Activated CD4-positive, CD25-positive, alpha-beta regulatory T cell treated with anti-CD3 and anti-CD28 coated beads, Interleukin-2, amount 50 U/mL, for 16 hours (primary cell): ENCODE data around the gene SIGLEC9.

Experiments used
- DNase-seq: peaks from one replicate; pipeline ENCODE4 v3.0.0-alpha.2; 2020; ENCODE audit warnings: low read depth, low spot score

Gene SIGLEC9

DNA sequence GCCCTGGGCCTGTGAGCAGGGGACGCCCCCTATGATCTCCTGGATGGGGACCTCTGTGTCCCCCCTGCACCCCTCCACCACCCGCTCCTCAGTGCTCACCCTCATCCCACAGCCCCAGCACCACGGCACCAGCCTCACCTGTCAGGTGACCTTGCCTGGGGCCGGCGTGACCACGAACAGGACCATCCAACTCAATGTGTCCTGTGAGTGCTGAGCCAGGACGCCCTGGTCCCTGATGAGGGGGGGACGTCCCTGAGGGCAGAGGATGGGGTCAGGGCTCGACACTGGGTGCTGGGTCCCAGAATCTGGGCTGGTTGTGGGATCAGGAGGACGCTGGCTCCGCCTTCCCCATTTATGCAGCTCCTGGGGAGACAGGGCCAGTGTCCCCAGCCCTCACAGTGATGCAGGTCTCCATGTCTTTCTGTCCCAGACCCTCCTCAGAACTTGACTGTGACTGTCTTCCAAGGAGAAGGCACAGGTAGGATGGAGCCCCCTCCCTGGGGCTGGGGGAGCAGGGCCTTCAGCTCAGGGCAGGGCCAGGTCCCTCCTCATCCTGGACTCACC lies 19.9 kb downstream of the SIGLEC9 start:
- no peak for DNase-seq

- DNase-seq: no peak
These were observed 21.3 kb downstream of the SIGLEC9 start for GRCh38 chr19:51145916-51146493.

GRCh38 chr19:51146751-51147150 lies 22.0 kb downstream of the SIGLEC9 start:
- no peak for DNase-seq

DNA sequence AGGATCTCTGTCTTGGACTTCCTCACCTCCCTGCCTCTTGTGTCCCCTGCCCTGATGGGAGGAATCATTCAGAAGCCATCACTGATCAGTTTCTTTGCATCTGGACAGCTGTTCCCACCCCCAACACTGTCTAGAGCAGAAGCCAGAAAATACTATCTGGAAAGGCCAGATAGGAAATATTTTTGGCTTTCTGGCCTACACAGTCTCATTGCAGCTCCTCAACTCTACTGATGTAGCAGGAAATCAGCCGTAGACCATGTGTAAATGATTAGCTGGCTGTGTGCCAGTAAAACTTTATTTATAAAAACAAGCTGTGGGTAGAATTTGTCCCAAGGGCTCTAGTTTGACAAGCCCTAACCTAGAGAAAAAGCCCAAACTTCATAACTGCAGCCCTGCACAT lies 23.0 kb downstream of the SIGLEC9 start:
- DNase-seq: no peak

- no peak for DNase-seq
These were observed 23.9 kb downstream of the SIGLEC9 start for GRCh38 chr19:51148580-51148979.

- no peak for DNase-seq
These were observed 25.9 kb downstream of the SIGLEC9 start for GRCh38 chr19:51150627-51151026.

GRCh38 chr19:51156710-51157109 lies 32.0 kb downstream of the SIGLEC9 start:
- DNase-seq: no peak

DNA sequence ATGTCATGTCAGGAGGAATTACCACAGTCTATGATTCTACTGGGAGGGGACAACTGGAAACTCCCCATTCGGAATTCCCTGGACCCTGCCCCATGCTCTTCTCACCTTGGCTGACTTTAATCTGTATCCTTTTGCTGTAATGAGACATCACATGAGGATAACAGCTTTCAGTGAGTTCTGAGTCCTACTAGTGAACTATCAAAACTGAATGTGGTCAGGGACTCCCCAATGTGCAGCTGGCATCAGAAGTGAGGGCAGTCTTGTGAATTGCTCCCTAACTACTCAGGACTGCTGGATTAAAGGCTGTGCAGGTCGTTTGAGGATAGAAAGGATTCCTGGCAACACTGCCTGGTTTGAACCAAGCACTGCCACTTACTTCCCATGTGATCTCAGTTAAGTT lies 32.6 kb downstream of the SIGLEC9 start:
- no peak for DNase-seq

DNA sequence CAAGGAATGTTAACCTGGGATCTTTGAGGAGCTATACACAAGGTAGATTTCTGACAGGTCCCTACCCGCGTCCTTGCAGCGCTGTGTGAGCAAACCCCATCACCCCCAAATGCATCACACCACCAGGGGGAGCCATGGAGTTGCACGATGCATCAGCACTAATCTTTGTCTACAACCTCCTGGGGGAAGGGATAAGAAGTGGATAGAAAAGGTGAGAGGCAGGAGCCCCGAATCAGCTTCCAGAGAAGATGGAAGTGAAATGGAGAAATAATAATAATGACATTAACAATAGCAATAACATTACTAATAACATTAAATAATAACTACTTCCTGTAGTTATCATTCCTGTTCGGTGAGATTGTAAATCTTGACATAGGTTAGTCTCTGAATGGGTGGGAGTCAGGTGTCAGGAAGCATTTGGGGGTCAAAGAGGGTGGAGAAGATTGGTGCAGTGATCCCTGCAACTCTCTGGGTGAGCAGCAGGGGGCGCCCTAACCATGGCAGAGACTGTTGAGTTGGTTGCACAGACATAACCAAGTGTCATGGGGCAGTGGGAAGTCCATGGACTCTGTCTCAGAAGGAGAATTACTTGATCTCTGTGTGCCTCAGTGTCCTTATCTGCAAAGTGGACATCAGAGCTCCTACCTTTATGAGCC lies 33.9 kb downstream of the SIGLEC9 start:
- peak; percentile 56 for DNase-seq

DNA sequence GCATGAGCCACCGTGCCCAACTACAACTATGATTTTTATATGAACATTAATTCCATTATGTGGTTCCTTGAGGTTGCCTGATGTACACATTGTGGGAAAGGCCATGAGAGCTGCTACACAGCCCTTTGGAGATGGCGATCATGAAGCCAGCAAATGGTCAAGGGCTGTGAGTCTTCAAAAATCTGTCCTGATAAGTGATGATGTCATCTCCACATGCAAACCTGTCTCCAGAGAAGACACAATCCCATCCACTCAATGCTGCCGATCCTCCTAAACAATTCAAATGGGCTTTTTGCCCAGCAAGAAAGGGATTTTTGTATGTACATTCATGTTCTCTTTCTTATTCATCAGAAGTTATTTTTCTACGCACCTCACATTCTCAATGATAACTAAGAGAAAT lies 35.0 kb downstream of the SIGLEC9 start:
- no peak for DNase-seq

DNA sequence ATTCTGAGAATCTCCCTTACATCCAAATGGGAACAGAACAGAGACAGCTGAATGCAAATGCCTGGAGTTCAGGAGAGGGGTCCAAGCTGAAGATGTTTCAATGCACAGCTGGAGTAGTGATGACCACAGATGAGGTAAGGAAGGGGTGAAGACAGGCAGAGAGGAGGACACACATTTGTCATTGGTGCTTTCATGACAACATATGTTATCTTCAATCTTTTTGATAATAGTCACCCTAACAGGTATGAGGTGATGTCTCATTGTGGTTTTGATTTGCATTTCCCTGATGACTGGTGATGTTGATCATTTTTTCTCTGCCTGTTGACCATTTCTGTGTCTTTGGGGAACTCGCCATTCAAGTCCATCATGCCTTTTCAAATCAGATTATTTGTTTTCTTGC lies 36.6 kb downstream of the SIGLEC9 start:
- DNase-seq: no peak

DNA sequence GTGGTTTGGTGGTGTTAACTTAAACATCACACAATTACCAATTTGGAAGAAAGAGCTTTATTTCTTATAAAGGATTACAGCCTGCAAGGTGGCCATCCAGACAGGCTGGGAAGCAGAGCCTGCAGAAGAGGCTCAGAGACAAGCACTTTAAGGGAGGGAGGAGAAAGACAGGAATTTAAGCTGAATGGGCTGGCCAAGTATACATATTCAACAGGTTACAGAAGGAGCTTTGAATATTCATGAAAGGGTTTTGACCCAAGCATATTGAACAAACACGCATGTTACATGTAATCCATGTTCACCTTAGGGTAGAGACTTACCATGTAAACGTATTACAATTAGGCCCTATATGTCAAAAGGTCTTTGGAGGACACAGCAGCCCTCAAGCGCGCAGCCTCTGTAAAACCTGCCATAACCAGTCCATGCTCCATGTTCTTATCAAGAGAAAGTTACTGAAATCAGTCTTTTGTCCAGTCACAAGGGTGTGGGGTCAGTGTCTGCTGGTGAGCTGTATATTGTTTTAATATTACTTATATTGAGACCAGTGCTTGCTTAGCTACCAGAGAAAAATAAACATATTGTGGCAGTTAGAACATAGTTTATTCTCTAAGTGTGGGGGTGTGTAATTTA lies 37.3 kb downstream of the SIGLEC9 start:
- DNase-seq: no peak

DNA sequence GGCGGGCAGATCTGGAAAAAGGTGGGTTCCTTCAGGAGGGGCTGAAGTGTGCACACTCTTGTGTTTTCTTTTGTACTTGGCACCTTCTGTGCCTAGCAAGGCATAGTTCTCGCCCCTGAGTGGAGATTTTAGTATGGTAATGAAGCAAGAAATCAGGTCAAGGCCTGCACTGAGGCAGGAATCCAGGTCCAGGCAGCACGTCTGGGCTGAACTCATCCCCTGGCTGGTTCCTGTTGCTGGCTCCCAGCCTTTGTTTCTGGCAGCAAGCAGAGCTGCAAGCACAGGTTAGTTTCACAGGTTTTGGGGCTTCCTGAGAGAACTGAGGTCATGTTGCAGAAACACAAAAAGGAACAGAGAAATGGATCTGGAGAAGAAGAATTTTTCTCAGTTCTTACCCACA lies 38.6 kb downstream of the SIGLEC9 start:
- DNase-seq: no peak

GRCh38 chr19:51164215-51164614 lies 39.5 kb downstream of the SIGLEC9 start:
- DNase-seq: no peak

GRCh38 chr19:51166846-51167490 lies 42.3 kb downstream of the SIGLEC9 start:
- DNase-seq: no peak

GRCh38 chr19:51168564-51169282 lies 44.0 kb downstream of the SIGLEC9 start:
- no peak for DNase-seq

DNA sequence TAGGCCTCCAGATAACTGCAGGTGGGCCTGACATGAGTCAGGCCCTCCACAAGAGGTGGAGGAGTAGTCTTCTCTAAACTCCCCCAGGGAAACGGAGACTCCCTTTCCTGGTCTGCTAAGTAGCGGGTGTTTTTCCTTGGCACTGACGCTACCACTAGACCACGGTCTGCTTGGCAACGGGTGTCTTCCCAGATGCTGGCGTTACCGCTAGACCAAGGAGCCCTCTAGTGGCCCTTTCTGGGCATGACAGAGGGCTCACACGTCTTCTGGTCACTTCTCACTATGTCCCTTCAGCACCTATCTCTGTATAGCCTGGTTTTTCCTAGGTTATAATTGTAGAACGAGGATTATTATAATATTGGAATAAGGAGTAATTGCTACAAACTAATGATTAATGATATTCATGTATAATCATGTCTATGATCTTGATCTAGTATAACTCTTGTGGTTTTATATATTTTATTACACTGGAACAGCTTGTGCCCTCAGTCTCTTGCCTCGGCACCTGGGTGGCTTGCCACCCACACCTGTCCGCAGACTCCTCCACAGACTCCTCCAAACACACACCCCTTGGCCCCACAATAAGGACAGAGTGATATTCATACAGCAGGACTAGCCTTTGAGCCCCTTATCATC lies 44.7 kb downstream of the SIGLEC9 start:
- DNase-seq: peak; percentile 34

- no peak for DNase-seq
These were observed 47.5 kb downstream of the SIGLEC9 start for GRCh38 chr19:51172223-51172622.

DNA sequence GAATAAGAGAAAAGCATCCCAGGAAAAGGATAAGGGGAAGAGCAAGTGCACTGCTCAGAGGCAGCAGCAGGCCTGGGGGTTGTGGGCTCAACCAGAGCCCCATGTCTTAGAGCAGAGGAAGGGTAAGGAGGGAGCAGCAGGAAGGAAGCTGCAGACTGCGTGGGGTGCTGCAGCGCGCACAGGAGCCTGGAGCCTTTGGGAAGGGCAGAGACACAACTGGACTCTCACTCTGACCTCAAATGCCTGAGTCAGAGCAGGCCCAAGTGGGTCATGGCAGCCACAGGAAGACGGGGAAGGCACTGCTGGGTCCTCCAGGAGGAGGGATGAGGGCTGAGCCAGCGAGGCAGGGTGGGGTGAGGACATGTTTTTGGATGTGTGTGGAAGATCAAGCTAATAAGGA lies 49.0 kb downstream of the SIGLEC9 start:
- DNase-seq: no peak

GRCh38 chr19:51179256-51179655 lies 54.5 kb downstream of the SIGLEC9 start:
- DNase-seq: no peak
